HG03558 (cell line): Measurements from ENCODE around the gene TDRD1.

Experiments
- ATAC-seq: cut with Tn5 transposase; IDR thresholded peaks from one replicate; pipeline ENCODE4 v1.9.1; 2021; ENCODE audit warnings: moderate number of reproducible peaks; ENCODE audit not compliant: unreplicated experiment; ENCODE audit errors: extremely low read depth

The TDRD1 gene

GRCh38 chr10:114174695-114175188 lies 4.4 kb upstream of the TDRD1 start:
- no peak for ATAC-seq

- no peak for ATAC-seq
Observed at GRCh38 chr10:114175667-114176066, 3.5 kb upstream of the TDRD1 start.

- no peak for ATAC-seq
Observed at GRCh38 chr10:114176511-114176910, 2.6 kb upstream of the TDRD1 start.

GRCh38 chr10:114179747-114180146 lies 594 bp downstream of the TDRD1 start:
- no peak for ATAC-seq

- no peak for ATAC-seq
Observed at GRCh38 chr10:114180937-114181336, 1.8 kb downstream of the TDRD1 start.

GRCh38 chr10:114181971-114182370 lies 2.8 kb downstream of the TDRD1 start:
- no peak for ATAC-seq

GRCh38 chr10:114183563-114183962 lies 4.4 kb downstream of the TDRD1 start:
- ATAC-seq, result no peak

GRCh38 chr10:114184276-114184675 lies 5.1 kb downstream of the TDRD1 start:
- no peak for ATAC-seq

- no peak for ATAC-seq
Observed at GRCh38 chr10:114188001-114188400, 8.8 kb downstream of the TDRD1 start.

- ATAC-seq, result no peak
Observed at GRCh38 chr10:114188900-114189299, 9.7 kb downstream of the TDRD1 start.

- ATAC-seq, result no peak
Observed at GRCh38 chr10:114189700-114190099, 10.5 kb downstream of the TDRD1 start.

GRCh38 chr10:114195079-114195478 lies 15.9 kb downstream of the TDRD1 start:
- peak; percentile 94 for ATAC-seq

- no peak for ATAC-seq
Observed at GRCh38 chr10:114199239-114199638, 20.1 kb downstream of the TDRD1 start.

GRCh38 chr10:114202812-114203211 lies 23.7 kb downstream of the TDRD1 start:
- ATAC-seq, result no peak

- no peak for ATAC-seq
Observed at GRCh38 chr10:114206902-114207301, 27.7 kb downstream of the TDRD1 start.

- ATAC-seq, result no peak
Observed at GRCh38 chr10:114207349-114207748, 28.2 kb downstream of the TDRD1 start.

- ATAC-seq, result no peak
Observed at GRCh38 chr10:114208351-114208750, 29.2 kb downstream of the TDRD1 start.

GRCh38 chr10:114212153-114212552 lies 33.0 kb downstream of the TDRD1 start:
- no peak for ATAC-seq

GRCh38 chr10:114215033-114215432 lies 35.9 kb downstream of the TDRD1 start:
- ATAC-seq, result no peak

GRCh38 chr10:114220281-114220680 lies 41.1 kb downstream of the TDRD1 start:
- no peak for ATAC-seq

GRCh38 chr10:114221235-114221634 lies 42.1 kb downstream of the TDRD1 start:
- no peak for ATAC-seq

GRCh38 chr10:114223066-114223465 lies 43.9 kb downstream of the TDRD1 start:
- no peak for ATAC-seq

- ATAC-seq, result no peak
Observed at GRCh38 chr10:114228156-114228555, 49.0 kb downstream of the TDRD1 start.
